Mammary epithelial cell (primary cell): Measurements from ENCODE around the gene CXCL1.

Source experiments
- EZH2 ChIP-seq: IDR thresholded peaks from 2 replicates; pipeline ENCODE4 v1.6.1; 2012; ENCODE audit warnings: low read length, inconsistent platforms, borderline replicate concordance
- TF ChIP-seq, protein P1 (sequence below), 2 donors: IDR thresholded peaks in 1 of 2; conservative IDR thresholded peaks in 1 of 2; 2 replicates each; pipeline ENCODE4 v1.5.1; 2011 to 2012; ENCODE audit warnings: inconsistent platforms in 2 of 2, low read length in 2 of 2, mild to moderate bottlenecking in 2 of 2, control low read depth in 1 of 2, low read depth in 1 of 2; ENCODE audit not compliant: insufficient read depth in 1 of 2; ENCODE audit errors: extremely low read depth in 1 of 2

DNA sequence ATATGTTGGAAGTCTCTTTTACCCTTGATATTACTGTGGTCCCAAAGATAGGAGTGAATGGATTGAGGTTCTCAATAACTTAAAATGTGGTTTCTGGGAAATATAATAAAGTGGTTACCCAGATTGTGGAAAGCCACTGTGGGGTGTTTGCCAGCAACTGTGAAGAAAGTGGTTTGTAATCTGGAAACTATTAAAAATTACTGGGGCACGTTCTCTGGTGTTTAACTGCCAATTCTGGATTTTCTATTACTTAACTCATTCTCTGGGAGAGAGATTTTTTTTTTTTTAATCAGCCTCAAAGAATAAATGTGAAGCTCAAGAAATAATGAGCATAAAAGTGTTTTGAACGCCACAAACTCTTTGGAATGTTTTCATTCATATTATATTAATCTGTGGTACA lies 37.6 kb upstream of the CXCL1 start:
- TF ChIP-seq, protein P1, sequence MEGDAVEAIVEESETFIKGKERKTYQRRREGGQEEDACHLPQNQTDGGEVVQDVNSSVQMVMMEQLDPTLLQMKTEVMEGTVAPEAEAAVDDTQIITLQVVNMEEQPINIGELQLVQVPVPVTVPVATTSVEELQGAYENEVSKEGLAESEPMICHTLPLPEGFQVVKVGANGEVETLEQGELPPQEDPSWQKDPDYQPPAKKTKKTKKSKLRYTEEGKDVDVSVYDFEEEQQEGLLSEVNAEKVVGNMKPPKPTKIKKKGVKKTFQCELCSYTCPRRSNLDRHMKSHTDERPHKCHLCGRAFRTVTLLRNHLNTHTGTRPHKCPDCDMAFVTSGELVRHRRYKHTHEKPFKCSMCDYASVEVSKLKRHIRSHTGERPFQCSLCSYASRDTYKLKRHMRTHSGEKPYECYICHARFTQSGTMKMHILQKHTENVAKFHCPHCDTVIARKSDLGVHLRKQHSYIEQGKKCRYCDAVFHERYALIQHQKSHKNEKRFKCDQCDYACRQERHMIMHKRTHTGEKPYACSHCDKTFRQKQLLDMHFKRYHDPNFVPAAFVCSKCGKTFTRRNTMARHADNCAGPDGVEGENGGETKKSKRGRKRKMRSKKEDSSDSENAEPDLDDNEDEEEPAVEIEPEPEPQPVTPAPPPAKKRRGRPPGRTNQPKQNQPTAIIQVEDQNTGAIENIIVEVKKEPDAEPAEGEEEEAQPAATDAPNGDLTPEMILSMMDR (conservative IDR thresholded peaks at IDR 0.05 in 1 of 2, IDR thresholded peaks at IDR 0.05 in 1 of 2; ENCODE audit: extremely low read depth in 1 of 2, insufficient read depth in 1 of 2, low read depth in 1 of 2, low read length in 2 of 2) = no peak
- no peak for TF ChIP-seq EZH2
